GM18502 (cell line): ENCODE measurements around the gene CLEC1B.
"Not testable (repeated sequence)": the region's sequence is repeated elsewhere in the genome, so short reads cannot be mapped to it uniquely, and the experiment has no call there.

Source experiments
- ATAC-seq: cut with Tn5 transposase; IDR thresholded peaks from one replicate; pipeline ENCODE4 v1.9.1; 2021; ENCODE audit warnings: mild to moderate bottlenecking; ENCODE audit not compliant: unreplicated experiment, poor library complexity

Gene CLEC1B

GRCh38 chr12:9999016-9999415 is at the start of gene CLEC1B:
TSS of gene CLEC1B (minus strand) at chr12:9999121. CDS start at chr12:9999100, 21 bp downstream.
- no peak for ATAC-seq

DNA sequence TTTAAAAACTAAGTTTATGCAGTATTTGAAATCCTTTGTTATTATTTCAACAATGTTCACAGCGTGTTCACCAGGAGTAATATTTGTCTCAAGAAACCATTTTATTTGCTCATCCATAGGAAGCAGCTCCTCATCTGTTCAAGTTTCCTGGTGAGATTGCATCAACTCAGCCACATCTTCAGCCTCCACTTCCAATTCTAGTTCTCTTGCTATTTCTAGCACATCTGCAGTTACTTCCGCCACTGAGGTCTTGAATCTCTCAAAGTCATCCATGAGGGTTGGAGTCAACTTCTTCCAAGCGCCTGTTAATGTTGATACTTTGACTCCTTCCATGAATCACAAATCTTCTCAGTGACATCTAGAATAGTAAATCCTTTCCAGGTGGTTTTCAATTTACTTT is 49.6 kb upstream of the CLEC1B start:
- no peak for ATAC-seq

GRCh38 chr12:10042167-10042566 is 43.2 kb upstream of the CLEC1B start:
- no peak for ATAC-seq

DNA sequence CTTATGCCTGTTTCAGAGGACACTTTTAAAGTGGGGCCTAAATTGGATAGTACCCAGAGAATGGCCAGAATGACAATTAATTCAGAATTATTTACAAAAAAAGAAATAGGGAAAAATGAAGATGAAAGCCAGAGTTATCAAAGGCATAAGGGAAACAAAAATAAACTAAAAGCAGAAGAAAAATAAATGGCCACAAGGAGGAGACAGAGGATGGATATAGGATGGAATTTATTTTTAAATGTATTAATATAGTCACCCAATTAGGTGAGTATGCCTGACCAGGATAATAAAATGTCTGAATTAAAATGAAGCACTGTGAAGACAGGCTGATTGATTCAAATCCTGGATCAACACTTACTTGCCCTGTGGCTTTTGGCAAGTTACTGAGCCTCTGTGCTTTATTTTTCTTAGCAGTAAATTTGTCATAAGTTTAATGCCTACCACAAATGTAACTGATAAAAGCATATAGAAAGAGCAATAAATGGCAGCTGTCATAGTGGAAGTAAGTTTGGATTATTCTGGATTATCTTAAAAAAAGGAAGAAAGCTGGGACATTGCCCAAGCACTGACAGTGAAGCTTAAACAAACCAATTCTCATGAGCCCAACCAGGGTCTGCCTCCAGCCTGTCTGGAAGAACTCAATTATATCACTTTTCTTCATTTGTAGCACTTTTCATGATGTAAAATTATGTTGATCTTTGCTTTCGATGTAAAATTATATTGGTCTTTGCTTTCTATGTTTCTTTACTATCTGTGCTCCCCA is 35.0 kb upstream of the CLEC1B start:
- ATAC-seq: no peak

GRCh38 chr12:10031771-10032175 is 32.9 kb upstream of the CLEC1B start:
- no peak for ATAC-seq

GRCh38 chr12:10031321-10031720 is 32.4 kb upstream of the CLEC1B start:
- no peak for ATAC-seq

- ATAC-seq: no peak
Measured at GRCh38 chr12:10030446-10030845, 31.5 kb upstream of the CLEC1B start, which contains the start of gene CLEC9A. TSS of gene CLEC9A (plus strand) at chr12:10030682. CDS start at chr12:10052688, 22,006 bp downstream.

DNA sequence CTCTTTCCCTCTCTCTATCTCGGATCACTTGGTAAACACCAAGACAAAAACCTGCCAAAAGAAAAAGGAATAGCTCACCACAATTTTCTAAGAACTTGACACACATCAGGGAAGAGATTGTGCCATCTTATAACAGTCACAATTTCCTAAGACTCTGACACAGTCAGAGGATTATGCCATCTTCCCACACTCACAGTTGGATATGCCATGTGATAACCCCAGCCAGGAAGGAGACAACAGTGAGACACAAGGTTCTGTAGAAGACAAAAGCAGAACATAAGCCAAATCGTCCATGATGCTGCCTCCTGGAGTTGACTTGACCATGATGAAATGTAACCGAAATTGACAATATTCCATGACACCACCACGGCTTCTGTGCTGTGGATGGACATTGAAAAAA is 28.8 kb upstream of the CLEC1B start:
- no peak for ATAC-seq

DNA sequence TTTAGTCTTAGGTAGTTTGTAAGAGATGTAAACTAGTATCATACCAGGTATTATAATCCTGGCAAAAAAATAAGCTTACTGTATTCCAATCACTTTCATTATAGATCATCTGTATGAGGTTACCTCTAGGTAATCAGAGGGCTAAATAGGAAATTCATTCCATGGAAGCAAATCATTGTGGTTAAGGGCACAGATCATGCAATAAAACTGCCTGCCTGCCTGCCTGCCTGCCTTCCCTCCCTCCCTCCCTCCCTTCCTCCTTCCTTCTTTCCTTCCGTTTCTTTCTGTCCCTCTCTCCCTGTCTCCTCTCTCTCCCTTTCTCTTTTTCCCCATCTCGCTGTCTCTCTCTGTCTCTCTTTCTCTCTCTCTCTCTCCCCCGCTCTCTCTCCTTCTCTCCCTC is 28.4 kb upstream of the CLEC1B start:
- ATAC-seq: no peak

DNA sequence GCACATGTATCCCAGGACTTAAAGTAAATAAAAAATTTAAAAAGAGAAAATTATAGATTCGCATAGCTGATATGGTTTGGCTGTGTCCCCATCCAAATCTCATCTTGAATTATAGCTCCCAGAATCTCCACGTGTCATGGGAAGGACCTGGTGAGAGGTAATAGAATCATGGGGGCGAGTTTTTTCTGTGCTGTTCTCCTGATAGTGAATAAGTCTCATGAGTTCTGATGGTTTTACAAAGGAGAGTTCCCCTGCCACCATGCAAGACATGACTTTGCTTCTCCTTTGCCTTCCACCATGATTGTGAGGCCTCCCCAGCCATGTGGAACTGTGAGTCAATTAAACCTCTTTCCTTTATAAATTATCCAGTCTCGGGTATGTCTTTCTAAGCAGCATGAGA is 27.7 kb upstream of the CLEC1B start:
- ATAC-seq: not testable (repeated sequence)

DNA sequence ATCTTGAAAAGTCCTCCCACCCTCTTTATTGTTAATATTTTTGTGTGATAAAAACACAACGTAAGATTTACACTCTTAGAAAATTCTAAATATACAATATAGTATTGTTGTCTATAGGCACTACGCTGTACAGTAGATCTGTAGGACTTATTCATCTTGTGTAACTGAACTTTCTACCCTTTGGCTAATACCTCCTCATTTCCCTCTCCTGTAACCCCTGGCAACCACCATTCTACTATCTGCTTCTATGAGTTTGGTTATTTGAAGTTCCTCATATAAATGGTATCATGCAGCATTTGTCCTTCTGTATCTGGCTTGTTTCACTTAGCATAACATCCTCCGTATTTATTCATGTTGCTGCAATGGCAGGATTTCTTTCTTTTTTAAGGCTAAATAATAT is 26.3 kb upstream of the CLEC1B start:
- ATAC-seq: no peak

DNA sequence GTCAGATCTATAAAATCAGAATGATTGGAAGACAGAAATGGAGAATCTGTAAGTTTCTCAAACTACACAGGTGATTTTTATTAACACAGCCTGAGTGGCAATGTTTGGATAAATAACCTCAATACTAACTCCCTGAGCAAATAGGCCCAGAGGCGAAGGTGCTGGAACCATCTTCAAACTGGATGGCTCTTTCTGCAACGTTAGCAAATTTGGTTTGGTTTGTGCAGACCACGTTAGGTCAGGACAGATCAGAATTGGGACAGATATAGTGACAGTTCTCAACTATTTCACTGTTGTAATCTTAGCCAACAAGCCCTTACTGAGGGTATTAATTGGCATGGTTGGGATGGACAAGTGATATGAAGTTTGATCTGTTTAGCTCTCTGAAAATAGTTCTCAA is 22.4 kb upstream of the CLEC1B start:
- ATAC-seq: no peak

- no peak for ATAC-seq
Measured at GRCh38 chr12:10018386-10018785, 19.5 kb upstream of the CLEC1B start.

GRCh38 chr12:10016881-10017280 is 18.0 kb upstream of the CLEC1B start:
- ATAC-seq: no peak

- no peak for ATAC-seq
Measured at GRCh38 chr12:10015450-10015849, 16.5 kb upstream of the CLEC1B start.

DNA sequence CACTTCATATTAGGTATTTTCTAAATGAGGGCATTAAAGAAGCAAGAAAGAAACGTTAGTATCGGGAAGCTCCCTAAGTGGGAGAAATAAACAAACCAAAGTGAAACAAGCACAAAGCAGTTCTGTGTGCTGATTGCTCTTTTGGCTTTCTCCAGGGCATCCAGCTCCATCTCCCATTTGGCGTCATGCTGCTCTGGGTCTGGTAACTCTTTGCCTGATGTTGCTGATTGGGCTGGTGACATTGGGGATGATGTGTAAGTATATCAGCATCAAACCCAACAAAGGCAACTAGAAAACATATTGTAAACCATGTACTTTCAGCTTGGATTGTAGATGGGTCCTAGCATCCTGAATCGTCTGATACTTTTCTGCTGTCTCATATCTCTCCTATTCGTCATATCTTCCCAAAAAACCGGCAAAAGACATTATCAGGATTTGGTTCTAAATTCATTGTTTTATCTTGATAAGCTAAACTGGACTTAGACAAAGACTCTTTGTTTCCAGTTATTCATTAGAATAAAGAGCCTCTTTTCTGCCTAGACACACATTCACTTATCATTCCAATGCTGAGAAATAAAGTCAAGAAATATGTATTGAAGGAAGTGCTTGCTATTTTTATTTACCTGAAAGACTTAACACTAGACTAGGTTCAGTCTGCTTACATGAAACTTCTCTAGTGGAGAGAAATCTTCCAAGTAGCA is 13.9 kb upstream of the CLEC1B start:
- ATAC-seq: no peak

DNA sequence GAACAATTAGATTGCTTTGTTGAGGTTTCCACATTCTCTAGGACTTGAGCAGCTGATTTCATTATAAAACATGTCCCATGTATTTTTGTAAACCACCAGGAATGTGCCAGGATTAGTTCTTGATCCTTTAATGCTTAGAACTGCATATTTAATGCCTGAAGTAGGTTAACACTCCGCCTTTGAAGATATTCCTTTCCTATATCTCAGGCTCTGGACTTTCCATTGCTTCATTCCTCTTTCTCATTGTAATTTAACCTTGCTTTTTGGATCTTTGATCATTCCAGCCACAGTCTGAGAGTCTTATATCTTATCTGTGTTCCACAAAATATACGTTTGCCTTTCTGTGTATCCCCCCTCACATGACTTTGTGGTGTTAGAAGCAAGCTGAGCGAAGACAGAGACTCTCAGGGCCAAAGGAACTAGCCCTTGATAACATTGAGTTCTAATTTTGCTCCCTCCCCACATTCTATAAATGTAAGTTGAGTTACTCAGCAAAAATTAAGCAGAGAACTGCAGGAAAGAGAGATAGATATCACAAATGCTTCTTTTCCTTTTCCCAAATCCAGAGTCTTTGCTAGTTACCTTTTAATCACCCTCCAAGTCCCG is 2.4 kb upstream of the CLEC1B start:
- no peak for ATAC-seq

GRCh38 chr12:9992296-9992695 is 6.6 kb downstream of the CLEC1B start:
- ATAC-seq: no peak

- ATAC-seq: no peak
Measured at GRCh38 chr12:9991876-9992275, 7.0 kb downstream of the CLEC1B start.

GRCh38 chr12:9980126-9980525 is 18.8 kb downstream of the CLEC1B start:
- ATAC-seq: no peak

DNA sequence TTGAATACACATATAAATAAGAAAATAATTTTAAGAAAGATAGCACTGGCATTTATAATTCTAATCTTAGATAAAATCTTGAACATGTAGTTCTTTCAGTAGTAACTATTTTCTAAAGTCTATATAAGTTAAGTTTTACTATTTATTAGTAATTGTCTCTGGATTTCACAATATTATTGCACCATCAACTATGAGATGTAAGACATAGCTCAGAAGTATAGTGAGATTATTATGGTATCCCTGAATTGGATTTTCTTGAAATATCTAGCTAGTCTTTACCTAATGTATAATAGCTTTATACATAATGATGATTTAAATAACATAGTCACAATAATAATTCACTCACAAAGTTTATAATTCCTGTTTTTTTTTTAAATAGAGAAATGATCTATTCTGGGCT is 21.0 kb downstream of the CLEC1B start:
- no peak for ATAC-seq
